Lower leg skin (tissue), 3 donors: Measurements from ENCODE around the gene ORAI1.

ENCODE experiments used
- CTCF ChIP-seq, 3 donors: fragments of 450-650 bp; IDR thresholded peaks; one replicate each; pipeline ENCODE4 v1.5.1; 2016; ENCODE audit warnings: antibody characterized with exemption in 3 of 3, mild to moderate bottlenecking in 3 of 3, moderate library complexity in 2 of 3
- POLR2A ChIP-seq, 2 donors: fragments of 450-650 bp; IDR thresholded peaks; one replicate each; pipeline ENCODE4 v1.6.1; 2016 to 2017; ENCODE audit warnings: antibody characterized with exemption in 2 of 2, mild to moderate bottlenecking in 1 of 2, moderate library complexity in 1 of 2

GRCh38 chr12:121600702-121601336 lies 25.5 kb upstream of the ORAI1 start:
- no peak for TF ChIP-seq POLR2A (IDR thresholded peaks at IDR 0.05)
- no peak for TF ChIP-seq CTCF (IDR thresholded peaks at IDR 0.05)
